K562 (cell line): ENCODE measurements around the gene ARMC6. TPM values are rescaled to one million over a fixed set of nuclear protein-coding genes. Genes with fewer than 3 reads are reported as not detected.
A peak's percentile ranks its signal among the peaks of the same experiment; 100 is the strongest.

Experiments
- ARID3A ChIP-seq: IDR thresholded peaks from 2 replicates; pipeline ENCODE4 v1.6.1; 2012; ENCODE audit warnings: low read depth, low read length, improper control_type of control experiment, borderline replicate concordance
- BRF1 ChIP-seq: IDR thresholded peaks from 3 replicates; pipeline ENCODE4 v1.6.1; 2011; ENCODE audit warnings: borderline replicate concordance, mild to moderate bottlenecking; ENCODE audit not compliant: insufficient read length; ENCODE audit errors: extremely low read depth
- CXXC5 ChIP-seq: fragments of 250-450 bp; sonication (Bioruptor Pico); IDR thresholded peaks from 2 replicates; pipeline ENCODE4 v1.8.0; 2022; ENCODE audit warnings: inconsistent platforms, mild to moderate bottlenecking, moderate library complexity
- GMEB1 ChIP-seq: fragments of 250-450 bp; sonication (Bioruptor Pico); IDR thresholded peaks from 2 replicates; pipeline ENCODE4 v1.4.0; 2020; ENCODE audit warnings: mild to moderate bottlenecking
- KDM2B ChIP-seq: fragments of 250-450 bp; sonication (Bioruptor Pico); IDR thresholded peaks from 2 replicates; pipeline ENCODE4 v1.8.0; 2021; ENCODE audit warnings: mild to moderate bottlenecking, moderate library complexity
- POLR3A ChIP-seq: IDR thresholded peaks from 2 replicates; pipeline ENCODE4 v1.6.1; 2011; ENCODE audit warnings: borderline replicate concordance, mild to moderate bottlenecking, moderate library complexity; ENCODE audit not compliant: insufficient read length, insufficient read depth; ENCODE audit errors: extremely low read depth
- PTTG1 ChIP-seq: fragments of 450-650 bp; IDR thresholded peaks from 2 replicates; pipeline ENCODE4 v1.6.1; 2016; ENCODE audit warnings: low read depth, mild to moderate bottlenecking, missing genetic modification characterization, missing compliant biosample characterization
- RBM14 ChIP-seq: fragments of 200-400 bp; formaldehyde crosslinking; IDR thresholded peaks from 2 replicates; pipeline ENCODE4 v1.6.1; 2018; ENCODE audit warnings: low read depth, mild to moderate bottlenecking, low read length, moderate library complexity, borderline replicate concordance; ENCODE audit not compliant: insufficient read depth
- SP2 ChIP-seq: IDR thresholded peaks from 2 replicates; pipeline ENCODE4 v1.6.1; 2011; ENCODE audit warnings: mild to moderate bottlenecking, low read depth, low read length, moderate library complexity; ENCODE audit not compliant: poor library complexity, severe bottlenecking; ENCODE audit errors: extremely low read depth
- SRSF3 ChIP-seq: fragments of 200-400 bp; formaldehyde crosslinking; IDR thresholded peaks from 2 replicates; pipeline ENCODE4 v1.6.1; 2016; ENCODE audit warnings: mild to moderate bottlenecking, low read length, moderate library complexity; ENCODE audit not compliant: insufficient read depth
- SRSF9 ChIP-seq: fragments of 200-400 bp; formaldehyde crosslinking; IDR thresholded peaks from 2 replicates; pipeline ENCODE4 v1.6.1; 2017; ENCODE audit warnings: low read depth, low read length, borderline replicate concordance
- YBX1 ChIP-seq: fragments of 450-650 bp; IDR thresholded peaks from 2 replicates; pipeline ENCODE4 v1.7.1; 2016; ENCODE audit warnings: mild to moderate bottlenecking
- ZBTB17 ChIP-seq: fragments of 450-650 bp; formaldehyde crosslinking; IDR thresholded peaks from 2 replicates; pipeline ENCODE4 v1.4.0; 2020; ENCODE audit warnings: mild to moderate bottlenecking
- ZBTB49 ChIP-seq: sonication (generic); formaldehyde crosslinking; IDR thresholded peaks from 2 replicates; pipeline ENCODE4 v1.8.0; 2022; ENCODE audit warnings: missing genetic modification reagents, mild to moderate bottlenecking, borderline replicate concordance
- ZBTB8A ChIP-seq: fragments of 450-650 bp; IDR thresholded peaks from 2 replicates; pipeline ENCODE4 v1.6.1; 2018; ENCODE audit warnings: mild to moderate bottlenecking, moderate library complexity; ENCODE audit not compliant: partially characterized antibody
- ZNF121 ChIP-seq: sonication (generic); formaldehyde crosslinking; conservative IDR thresholded peaks from 2 replicates; pipeline ENCODE4 v1.8.0; 2022; ENCODE audit warnings: missing genetic modification reagents
- ZNF785 ChIP-seq: fragments of 250-450 bp; sonication (Bioruptor Pico); IDR thresholded peaks from 2 replicates; pipeline ENCODE4 v1.4.0; 2020; ENCODE audit warnings: mild to moderate bottlenecking
- polyA plus RNA-seq, 8 experiments: library from polyadenylated mRNA; depleted of rRNA in 4 of 8; stranded (reverse) in 5 of 8; unstranded in 3 of 8; fragments of >200 nt; fragmentation: Nextera tagmentation in 2 of 8; fragmentation: Illumina TruSeq in 1 of 8; extraction: Ambion mirVana in 2 of 8; extraction: Trizol in 1 of 8; gene quantifications; 2 replicates each; pipeline versions ENCODE4 v1.2.1 to v1.2.3, GENCODE V29; 2011 to 2014; ENCODE audit warnings: inconsistent platforms in 1 of 8, missing spikeins in 1 of 8
- total RNA-seq, 7 experiments: library from RNA; depleted of rRNA in 6 of 7; stranded (reverse); fragments of >200 nt in 6 of 7; fragmentation: Illumina TruSeq in 2 of 7; extraction: Trizol in 2 of 7; gene quantifications; 2 replicates each; pipeline versions ENCODE4 v1.2.1 to v1.2.3, GENCODE V29; 2011 to 2021; ENCODE audit warnings: low replicate concordance in 1 of 7
- TF ChIP-seq, protein P1 (sequence below): sonication (generic); formaldehyde crosslinking; IDR thresholded peaks from 2 replicates; pipeline ENCODE4 v1.8.0; 2022; ENCODE audit warnings: mild to moderate bottlenecking, missing genetic modification reagents, borderline replicate concordance

ARMC6 gene
- total and polyA plus RNA-seq, 9 of the 15 experiments (the other 6 are each of a cell fraction or from before 2014, with no cell fraction given): 2.1 to 93.4 (median 63.6) TPM

GRCh38 chr19:19059837-19060611, 26.6 kb downstream of the ARMC6 start (continued):
- TF ChIP-seq SRSF3: no peak
- TF ChIP-seq ZBTB49 (CRISPR knock-in tag): no peak
- no peak for TF ChIP-seq ZBTB8A
- no peak for TF ChIP-seq SRSF9
- TF ChIP-seq SP2: no peak
- TF ChIP-seq GMEB1 (CRISPR knock-in tag): no peak
- TF ChIP-seq ZNF785: no peak
- TF ChIP-seq BRF1: no peak
- no peak for TF ChIP-seq POLR3A
- peak; percentile 26; the same call in 1 of the 2 replicates for TF ChIP-seq ZBTB17
- TF ChIP-seq PTTG1: no peak
- peak; percentile 45; the same call in 1 of the 2 replicates for TF ChIP-seq ARID3A
- TF ChIP-seq ZNF121 (CRISPR knock-in tag): no peak
- no peak for TF ChIP-seq KDM2B (CRISPR knock-in tag)
- no peak for TF ChIP-seq YBX1
- TF ChIP-seq, protein P1, sequence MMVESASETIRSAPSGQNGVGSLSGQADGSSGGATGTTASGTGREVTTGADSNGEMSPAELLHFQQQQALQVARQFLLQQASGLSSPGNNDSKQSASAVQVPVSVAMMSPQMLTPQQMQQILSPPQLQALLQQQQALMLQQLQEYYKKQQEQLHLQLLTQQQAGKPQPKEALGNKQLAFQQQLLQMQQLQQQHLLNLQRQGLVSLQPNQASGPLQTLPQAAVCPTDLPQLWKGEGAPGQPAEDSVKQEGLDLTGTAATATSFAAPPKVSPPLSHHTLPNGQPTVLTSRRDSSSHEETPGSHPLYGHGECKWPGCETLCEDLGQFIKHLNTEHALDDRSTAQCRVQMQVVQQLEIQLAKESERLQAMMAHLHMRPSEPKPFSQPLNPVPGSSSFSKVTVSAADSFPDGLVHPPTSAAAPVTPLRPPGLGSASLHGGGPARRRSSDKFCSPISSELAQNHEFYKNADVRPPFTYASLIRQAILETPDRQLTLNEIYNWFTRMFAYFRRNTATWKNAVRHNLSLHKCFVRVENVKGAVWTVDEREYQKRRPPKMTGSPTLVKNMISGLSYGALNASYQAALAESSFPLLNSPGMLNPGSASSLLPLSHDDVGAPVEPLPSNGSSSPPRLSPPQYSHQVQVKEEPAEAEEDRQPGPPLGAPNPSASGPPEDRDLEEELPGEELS: peak; percentile 93
- no peak for TF ChIP-seq RBM14
- TF ChIP-seq CXXC5 (CRISPR knock-in tag): peak; percentile 73
